H1 (cell line): ENCODE data around the gene NQO2. TPM values are rescaled to one million over a fixed set of nuclear protein-coding genes. Genes with fewer than 3 reads are reported as not detected.

Experiments
- CTCF ChIA-PET: fragments of 300-600 bp; sonication (Branson Sonifier 250); formaldehyde crosslinking; loops from one replicate; lab custom pipeline; 2021; ENCODE audit not compliant: partially characterized antibody; lab: Charles Lee
- POLR2A ChIA-PET: fragments of 300-600 bp; sonication (Branson Sonifier 250); formaldehyde crosslinking; loops from one replicate; lab custom pipeline; 2021; ENCODE audit warnings: inconsistent platforms; ENCODE audit not compliant: partially characterized antibody; lab: Charles Lee
- DNase-seq, 2 experiments: peaks; one replicate each; pipeline versions ENCODE4 v3.0.0 to v3.0.0-alpha.2; 2010 to 2022; ENCODE audit warnings: low spot score in 2 of 2, low read depth in 1 of 2, mixed read lengths in 1 of 2
- FAIRE-seq: peaks from 2 replicates; lab custom pipeline; 2011; peaks lifted over from hg19 to GRCh38; lab: Jason Lieb, UNC
- H2AFZ ChIP-seq: 2 replicates; pipeline ENCODE4 v1.8.1; 2012; ENCODE audit warnings: low read length, inconsistent platforms
- H2AK5ac ChIP-seq: 2 replicates; pipeline ENCODE4 v1.6.1; 2013; ENCODE audit warnings: low read depth, low read length
- H2BK120ac ChIP-seq: replicated peaks from 2 replicates; pipeline ENCODE3; 2013; ENCODE audit warnings: low read depth, low read length, inconsistent platforms
- H2BK12ac ChIP-seq: 2 replicates; pipeline ENCODE4 v1.6.1; 2013; ENCODE audit warnings: low read depth, low read length
- H2BK15ac ChIP-seq: 2 replicates; pipeline ENCODE4 v1.6.1; 2013; ENCODE audit warnings: low read length
- H2BK20ac ChIP-seq: 2 replicates; pipeline ENCODE4 v1.6.1; 2013; ENCODE audit warnings: low read length
- H2BK5ac ChIP-seq: 2 replicates; pipeline ENCODE4 v1.6.1; 2013; ENCODE audit warnings: low read depth, low read length
- H3K14ac ChIP-seq: 2 replicates; pipeline ENCODE4 v1.6.1; 2013; ENCODE audit warnings: inconsistent platforms; ENCODE audit not compliant: insufficient read length
- H3K18ac ChIP-seq: 2 replicates; pipeline ENCODE4 v1.6.1; 2013; ENCODE audit warnings: low read length; ENCODE audit errors: extremely low read depth
- H3K23ac ChIP-seq: 2 replicates; pipeline ENCODE4 v1.6.1; 2013; ENCODE audit warnings: inconsistent platforms; ENCODE audit not compliant: insufficient read length
- H3K23me2 ChIP-seq: 2 replicates; pipeline ENCODE4 v1.6.1; 2013; ENCODE audit warnings: low read depth, low read length
- H3K27ac ChIP-seq: 2 replicates; pipeline ENCODE4 v1.6.1; 2011; ENCODE audit warnings: low read depth, low read length, inconsistent platforms
- H3K27me3 ChIP-seq, 4 experiments: replicated peaks in 1 of 4; 1 replicate in 1 of 4; 2 replicates in 3 of 4; pipeline versions ENCODE4 v1.6.1 to v1.8.1; 2011 to 2013; ENCODE audit warnings: low read length in 3 of 4, mild to moderate bottlenecking in 3 of 4, inconsistent platforms in 2 of 4, mixed read lengths in 2 of 4, moderate library complexity in 1 of 4; ENCODE audit not compliant: control insufficient read depth in 3 of 4, insufficient read depth in 3 of 4; ENCODE audit errors: extremely low read depth in 1 of 4
- H3K36me3 ChIP-seq, 4 experiments: 2 replicates each; pipeline versions ENCODE4 v1.6.1 to v1.8.1; 2011 to 2013; ENCODE audit warnings: mild to moderate bottlenecking in 4 of 4, low read length in 3 of 4, moderate library complexity in 2 of 4, control low read depth in 1 of 4, inconsistent platforms in 1 of 4; ENCODE audit not compliant: insufficient read depth in 4 of 4, control insufficient read depth in 2 of 4
- H3K4ac ChIP-seq: replicated peaks from 2 replicates; pipeline ENCODE3; 2013; ENCODE audit warnings: low read length, low read depth, mixed read lengths, inconsistent platforms; ENCODE audit not compliant: insufficient read length
- H3K4me1 ChIP-seq, 4 experiments: replicated peaks in 1 of 4; 1 replicate in 1 of 4; 2 replicates in 3 of 4; pipeline versions ENCODE4 v1.6.1 to v1.8.1; 2011 to 2013; ENCODE audit warnings: low read length in 3 of 4, inconsistent platforms in 2 of 4, mixed read lengths in 1 of 4; ENCODE audit not compliant: insufficient read depth in 4 of 4, control insufficient read depth in 3 of 4
- H3K4me2 ChIP-seq, 2 experiments: 2 replicates each; pipeline versions ENCODE4 v1.6.1 to v1.8.1; 2011 to 2013; ENCODE audit warnings: low read depth in 2 of 2, low read length in 2 of 2, control low read depth in 1 of 2, inconsistent platforms in 1 of 2, mild to moderate bottlenecking in 1 of 2; ENCODE audit not compliant: insufficient read depth in 1 of 2
- H3K4me3 ChIP-seq, 4 experiments: fragments of 200-600, 300-600 bp in 1 of 4; sonication (generic), shearing (Covaris generic), sonication (Bioruptor Twin) in 1 of 4; 2 replicates each; pipeline versions ENCODE4 v1.5.1 to v1.8.1; 2011 to 2016; ENCODE audit warnings: low read length in 4 of 4, low read depth in 3 of 4, control low read depth in 2 of 4, inconsistent platforms in 2 of 4, mild to moderate bottlenecking in 2 of 4, mixed read lengths in 1 of 4, moderate library complexity in 1 of 4; ENCODE audit not compliant: insufficient read depth in 2 of 4; ENCODE audit errors: extremely low read depth in 1 of 4
- H3K56ac ChIP-seq: replicated peaks from 2 replicates; pipeline ENCODE3; 2013; ENCODE audit warnings: low read depth, mild to moderate bottlenecking, mixed read lengths, low read length, inconsistent platforms; ENCODE audit not compliant: insufficient read length
- H3K79me1 ChIP-seq: 2 replicates; pipeline ENCODE4 v1.6.1; 2013; ENCODE audit warnings: low read depth, low read length, control low read depth
- H3K79me2 ChIP-seq, 2 experiments: 2 replicates each; pipeline versions ENCODE4 v1.6.1 to v1.8.1; 2012 to 2013; ENCODE audit warnings: low read length in 2 of 2, mild to moderate bottlenecking in 2 of 2, inconsistent platforms in 1 of 2; ENCODE audit not compliant: insufficient read depth in 2 of 2, control insufficient read depth in 1 of 2
- H3K9ac ChIP-seq, 4 experiments: replicated peaks in 1 of 4; 1 replicate in 1 of 4; 2 replicates in 3 of 4; pipeline versions ENCODE4 v1.6.1 to v1.8.1; 2011 to 2013; ENCODE audit warnings: low read depth in 3 of 4, low read length in 3 of 4, control low read depth in 2 of 4, mild to moderate bottlenecking in 2 of 4, moderate library complexity in 2 of 4, inconsistent platforms in 1 of 4; ENCODE audit errors: extremely low read depth in 1 of 4
- H3K9me3 ChIP-seq, 2 experiments: 2 replicates each; pipeline versions ENCODE4 v1.6.1 to v1.8.1; 2012 to 2013; ENCODE audit warnings: mild to moderate bottlenecking in 2 of 2, moderate library complexity in 2 of 2, control low read depth in 1 of 2, inconsistent platforms in 1 of 2, low read depth in 1 of 2, low read length in 1 of 2, mixed read lengths in 1 of 2; ENCODE audit not compliant: insufficient read depth in 2 of 2
- H4K20me1 ChIP-seq, 2 experiments: replicated peaks in 1 of 2; 2 replicates each; pipeline versions ENCODE3 to v1.8.1; 2011 to 2013; ENCODE audit warnings: inconsistent platforms in 2 of 2, low read length in 2 of 2, mild to moderate bottlenecking in 1 of 2; ENCODE audit not compliant: insufficient read depth in 2 of 2, control insufficient read depth in 1 of 2
- H4K5ac ChIP-seq: 2 replicates; pipeline ENCODE4 v1.6.1; 2013; ENCODE audit warnings: low read length, low read depth, mixed read lengths, inconsistent platforms; ENCODE audit not compliant: insufficient read length
- H4K8ac ChIP-seq: 2 replicates; pipeline ENCODE4 v1.8.0; 2013; ENCODE audit warnings: mild to moderate bottlenecking, moderate library complexity, low read length, inconsistent platforms; ENCODE audit not compliant: insufficient read depth; ENCODE audit errors: extremely low read depth
- H4K91ac ChIP-seq: replicated peaks from 2 replicates; pipeline ENCODE3; 2013; ENCODE audit warnings: low read length, mixed read lengths, inconsistent platforms; ENCODE audit not compliant: insufficient read length
- ASH2L ChIP-seq: fragments of 200-600, 300-600 bp; sonication (generic); IDR thresholded peaks from one replicate; pipeline ENCODE4 v1.7.1; 2017; ENCODE audit warnings: low read length
- CEBPB ChIP-seq: IDR thresholded peaks from 2 replicates; pipeline ENCODE4 v1.6.1; 2012; ENCODE audit warnings: low read depth, low read length
- CHD2 ChIP-seq: IDR thresholded peaks from 2 replicates; pipeline ENCODE4 v1.6.1; 2012; ENCODE audit warnings: low read length, improper control_type of control experiment
- EP300 ChIP-seq, 2 experiments: IDR thresholded peaks; 1 replicate in 1 of 2; 2 replicates in 1 of 2; pipeline ENCODE4 v1.6.1; 2011 to 2012; ENCODE audit warnings: low read depth in 2 of 2, low read length in 2 of 2, mild to moderate bottlenecking in 2 of 2, borderline replicate concordance in 1 of 2, inconsistent platforms in 1 of 2, moderate library complexity in 1 of 2
- JUN ChIP-seq: IDR thresholded peaks from 2 replicates; pipeline ENCODE4 v1.6.1; 2011; ENCODE audit warnings: low read depth, mild to moderate bottlenecking, improper control_type of control experiment, low read length
- JUND ChIP-seq: IDR thresholded peaks from 2 replicates; pipeline ENCODE4 v1.6.1; 2011; ENCODE audit warnings: mild to moderate bottlenecking, improper control_type of control experiment, low read length
- KDM1A ChIP-seq: fragments of 200-600, 300-600 bp; sonication (generic); IDR thresholded peaks from 2 replicates; pipeline ENCODE4 v1.7.1; 2016; ENCODE audit warnings: mild to moderate bottlenecking, low read length, borderline replicate concordance
- MAFK ChIP-seq: IDR thresholded peaks from 2 replicates; pipeline ENCODE4 v1.6.1; 2012; ENCODE audit warnings: low read depth, mild to moderate bottlenecking, improper control_type of control experiment, low read length
- MAX ChIP-seq: IDR thresholded peaks from 2 replicates; pipeline ENCODE4 v1.6.1; 2012; ENCODE audit warnings: inconsistent platforms
- RBBP5 ChIP-seq: IDR thresholded peaks from 2 replicates; pipeline ENCODE4 v1.7.1; 2012; ENCODE audit warnings: low read depth, mild to moderate bottlenecking, inconsistent platforms, low read length, moderate library complexity, borderline replicate concordance
- SP4 ChIP-seq: IDR thresholded peaks from 2 replicates; pipeline ENCODE4 v1.6.1; 2012; ENCODE audit warnings: low read length, inconsistent platforms
- SUZ12 ChIP-seq: fragments of 200-600 bp; sonication (generic); IDR thresholded peaks from 2 replicates; pipeline ENCODE4 v1.6.1; 2012; ENCODE audit warnings: mild to moderate bottlenecking, inconsistent platforms, low read length, moderate library complexity, mixed read lengths
- TBP ChIP-seq: IDR thresholded peaks from 2 replicates; pipeline ENCODE4 v1.6.1; 2011; ENCODE audit warnings: low read depth, low read length, improper control_type of control experiment
- TEAD4 ChIP-seq: IDR thresholded peaks from 2 replicates; pipeline ENCODE4 v1.6.1; 2012; ENCODE audit warnings: low read depth, low read length, inconsistent platforms, mixed read lengths
- WGBS, 2 experiments: shearing (Covaris generic) in 1 of 2; methylation state at CpG; one replicate each; pipeline versions ENCODE4 v1.1.6 to v1.1.7; 2013 to 2015; ENCODE audit warnings: low lambda C conversion rate in 2 of 2, mixed read lengths in 2 of 2, inconsistent platforms in 1 of 2, low coverage in 1 of 2, missing lambda C conversion rate in 1 of 2; ENCODE audit not compliant: insufficient replicate concordance in 2 of 2, insufficient coverage in 1 of 2, insufficient read length in 1 of 2; ENCODE audit errors: extremely low coverage in 1 of 2, missing lambda C conversion rate in 1 of 2; 5-methylcytosine and 5-hydroxymethylcytosine counted together
- polyA plus RNA-seq, 7 experiments: library from polyadenylated mRNA; depleted of rRNA in 3 of 7; stranded (reverse) in 5 of 7; unstranded in 2 of 7; fragments of >200 nt in 5 of 7; fragments of 200-250 nt in 2 of 7; gene quantifications; 1 replicate in 5 of 7; 2 replicates in 1 of 7; 4 replicates in 1 of 7; pipeline versions ENCODE4 v1.2.1 to v1.2.3, GENCODE V29; 2011 to 2013; ENCODE audit warnings: missing spikeins in 2 of 7, mixed read lengths in 2 of 7
- total RNA-seq: library from RNA; stranded (reverse); fragmentation: NEBNext Ultra II Directional; extraction: Animal tissue kit (Norgen Biotek cat#: 25700); gene quantifications from 2 replicates; pipeline ENCODE4 v1.2.1, GENCODE V29; 2021

Gene NQO2
- total and polyA plus RNA-seq, 2 of the 8 experiments (the other 6 are each of a cell fraction or from before 2014, with no cell fraction given), result 135 to 168 TPM

DNA sequence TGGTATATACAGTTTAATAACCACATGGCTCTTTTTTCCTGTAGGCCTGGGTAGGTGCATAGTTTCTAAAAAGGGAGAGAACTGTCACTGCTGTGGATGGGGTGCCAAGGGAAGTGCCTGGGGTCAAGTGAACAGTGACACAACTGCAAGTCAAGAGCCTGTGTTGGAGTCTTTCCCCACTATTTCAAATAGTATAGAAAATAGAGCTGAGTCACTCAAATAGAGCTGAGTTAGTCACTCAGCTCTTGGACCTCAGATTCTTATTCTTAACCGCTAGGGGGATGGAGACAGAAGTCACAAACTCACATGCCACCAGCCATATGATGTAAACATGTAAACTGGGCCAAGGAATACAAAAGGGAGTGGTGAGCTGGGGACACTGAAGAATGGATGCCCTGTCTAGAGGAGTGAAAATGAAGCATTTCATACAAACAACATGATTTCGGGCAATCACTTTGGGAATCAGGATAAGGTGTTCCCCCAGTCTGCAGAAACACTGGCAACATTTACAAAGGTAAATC, 2.1 kb downstream of the NQO2 start:
- Histone ChIP-seq H3K27ac (no peak overlapping the region), H4K5ac (no peak overlapping the region), H4K91ac (no peak overlapping the region), H3K56ac (no peak overlapping the region), H3K79me2 (peaks cover 0 to 11% of the 10 kb centered on the region in 2 experiments; a peak in 1 of 4 replicates), H2BK15ac (no peak overlapping the region), H3K9me3 (no peaks in the 10 kb centered on the region), H2BK20ac (no peak overlapping the region), H2AK5ac (no peak overlapping the region), H3K23me2 (peaks cover 11% of the 10 kb centered on the region), H3K18ac (no peak overlapping the region), H3K9ac (no peak overlapping the region), H4K20me1 (peaks cover 0 to 2% of the 10 kb centered on the region in 2 experiments), H3K4ac (no peak overlapping the region), H3K27me3 (no peaks in the 10 kb centered on the region), H2BK12ac (no peak overlapping the region), H3K4me2 (peak overlapping the region; percentile 36 to 39; a peak in 2 of 4 replicates), H2BK5ac (no peak overlapping the region), H2AFZ (no peak overlapping the region), H3K23ac (no peak overlapping the region), H4K8ac (no peak overlapping the region), H3K4me1 (peaks cover 0 to 9% (median 1%) of the 10 kb centered on the region in 4 experiments; a peak in 4 of 7 replicates), H3K36me3 (peaks cover 0 to 13% (median 9%) of the 10 kb centered on the region in 4 experiments; a peak in 3 of 8 replicates), H2BK120ac (no peak overlapping the region), H3K14ac (no peak overlapping the region), H3K4me3 (peak overlapping the region in 1 of 4 experiments; percentile 85; a peak in 1 of 8 replicates), H3K79me1 (no peaks in the 10 kb centered on the region)
- POLR2A ChIA-PET, result interaction anchor here (1.0 to 4.5 kb wide), 10 partner anchors 9 to 130 kb away, joined by 3 to 47 read pairs (median 8); no protein-coding TSS in a partner anchor
- 57% methylated on average over 2 of the region's 2 CpGs; no CpG with 5 or more reads in 1 of the 2 experiments for WGBS, 2 experiments
- CTCF ChIA-PET, result interaction anchor here (0.6 to 3.7 kb wide), 31 partner anchors 9 to 984 kb away, joined by 3 to 28 read pairs (median 4); no protein-coding TSS in a partner anchor
- FAIRE-seq (no peak), DNase-seq (no peak)
- TF ChIP-seq SP4, result no peak
- no peak for TF ChIP-seq JUND
- no peak for TF ChIP-seq EP300 (IDR thresholded peaks at IDR 0.05; ENCODE audit: borderline replicate concordance in 1 of 2, low read depth in 2 of 2, low read length in 2 of 2)
- no peak for TF ChIP-seq ASH2L
- no peak for TF ChIP-seq SUZ12
- no peak for TF ChIP-seq KDM1A
- TF ChIP-seq CEBPB, result no peak
- TF ChIP-seq TEAD4, result 0 out of 2 replicates have a peak, but pooled peaks have one; percentile 33
- TF ChIP-seq MAFK, result peak; percentile 99
- TF ChIP-seq RBBP5, result no peak
- no peak for TF ChIP-seq TBP
- 0 out of 2 replicates have a peak, but pooled peaks have one; percentile 13 for TF ChIP-seq JUN
- peak; percentile 79 for TF ChIP-seq MAX
- TF ChIP-seq CHD2, result no peak
